IPS-NIHi11 (cell line): ENCODE results near the gene QRICH2.
"Not testable (repeated sequence)": the region's sequence is repeated elsewhere in the genome, so short reads cannot be mapped to it uniquely, and the experiment has no call there.

Experiments used
- DNase-seq: peaks from one replicate; pipeline ENCODE4 v3.0.0; 2012; ENCODE audit warnings: mixed read lengths, low spot score

The QRICH2 gene

GRCh38 chr17:76278268-76278908 is 29.7 kb downstream of the QRICH2 start:
- no peak for DNase-seq

GRCh38 chr17:76277300-76278267 is 30.5 kb downstream of the QRICH2 start:
- no peak for DNase-seq

- DNase-seq: no peak
Measured at GRCh38 chr17:76276461-76277299, 31.4 kb downstream of the QRICH2 start.

- no peak for DNase-seq
Measured at GRCh38 chr17:76276069-76276431, 32.0 kb downstream of the QRICH2 start.

- DNase-seq: no peak
Measured at GRCh38 chr17:76275382-76276068, 32.6 kb downstream of the QRICH2 start.

- no peak for DNase-seq
Measured at GRCh38 chr17:76274112-76274956, 33.7 kb downstream of the QRICH2 start.

GRCh38 chr17:76273445-76274111 is 34.5 kb downstream of the QRICH2 start:
- no peak for DNase-seq

GRCh38 chr17:76272541-76273444 is 35.3 kb downstream of the QRICH2 start:
- DNase-seq: no peak

- peak; percentile 57 for DNase-seq
Measured at GRCh38 chr17:76271669-76272540, 36.2 kb downstream of the QRICH2 start.

GRCh38 chr17:76270770-76271668 is 37.1 kb downstream of the QRICH2 start:
- no peak for DNase-seq

GRCh38 chr17:76270127-76270592 is 37.9 kb downstream of the QRICH2 start:
- DNase-seq: no peak

- DNase-seq: no peak
Measured at GRCh38 chr17:76268991-76269981, 38.8 kb downstream of the QRICH2 start.

GRCh38 chr17:76268015-76268749 is 39.9 kb downstream of the QRICH2 start:
- DNase-seq: no peak

GRCh38 chr17:76267581-76268001 is 40.5 kb downstream of the QRICH2 start:
- not testable (repeated sequence) for DNase-seq

GRCh38 chr17:76267051-76267576 is 41.0 kb downstream of the QRICH2 start:
- DNase-seq: no peak
